OCI-LY7 (cell line): ENCODE data around the gene LSR. TPM values are rescaled to one million over a fixed set of nuclear protein-coding genes. Genes with fewer than 3 reads are reported as not detected.
A peak's percentile ranks its signal among the peaks of the same experiment; 100 is the strongest.

Experiments used
- BruUV-seq: library from RNA; stranded (reverse); fragments of 400-500 nt; replicated peaks from 2 replicates; lab custom pipeline; 2021; lab: Mats Ljungman, UMichigan
- CTCF ChIA-PET: fragments of 300-600 bp; sonication (Branson Sonifier 250); formaldehyde crosslinking; loops from one replicate; lab custom pipeline; 2022; ENCODE audit warnings: antibody characterized with exemption; ENCODE audit not compliant: unreplicated experiment; lab: Charles Lee
- POLR2A ChIA-PET: fragments of 300-600 bp; sonication (Branson Sonifier 250); formaldehyde crosslinking; loops from one replicate; lab custom pipeline; 2022; ENCODE audit warnings: antibody characterized with exemption; lab: Charles Lee
- DNase-seq: peaks from one replicate; pipeline ENCODE4 v3.0.0-alpha.2; 2015; ENCODE audit warnings: low spot score
- H2AFZ ChIP-seq: fragments of 200-600 bp; sonication (generic), shearing (Covaris generic); 2 replicates; pipeline ENCODE4 v1.6.1; 2014; ENCODE audit warnings: mild to moderate bottlenecking, antibody characterized with exemption, low read length, moderate library complexity
- H3K27ac ChIP-seq: fragments of 200-600 bp; sonication (generic); 2 replicates; pipeline ENCODE4 v1.5.1; 2014; ENCODE audit warnings: mixed run types, low read depth, mild to moderate bottlenecking, moderate library complexity, low read length, inconsistent platforms; ENCODE audit not compliant: poor library complexity, severe bottlenecking
- H3K36me3 ChIP-seq: fragments of 200-600 bp; sonication (generic); 2 replicates; pipeline ENCODE4 v1.6.1; 2014; ENCODE audit warnings: mild to moderate bottlenecking, antibody characterized with exemption, low read length, moderate library complexity, mixed read lengths; ENCODE audit not compliant: insufficient read depth
- H3K4me1 ChIP-seq: fragments of 200-600 bp; sonication (generic); 2 replicates; pipeline ENCODE4 v1.5.1; 2014; ENCODE audit warnings: mild to moderate bottlenecking, low read length; ENCODE audit not compliant: insufficient read depth, poor library complexity, severe bottlenecking
- H3K4me2 ChIP-seq: fragments of 200-600 bp; sonication (generic); 2 replicates; pipeline ENCODE4 v1.6.1; 2014; ENCODE audit warnings: mild to moderate bottlenecking, low read length
- H3K4me3 ChIP-seq: fragments of 200-600 bp; sonication (generic); 2 replicates; pipeline ENCODE4 v1.5.1; 2014; ENCODE audit warnings: mild to moderate bottlenecking, low read depth, low read length; ENCODE audit not compliant: poor library complexity, severe bottlenecking
- H3K79me2 ChIP-seq: fragments of 200-600 bp; sonication (generic); 2 replicates; pipeline ENCODE4 v1.6.1; 2016; ENCODE audit warnings: low read depth, mild to moderate bottlenecking, low read length, moderate library complexity, mixed read lengths; ENCODE audit not compliant: insufficient read depth
- H3K9me2 ChIP-seq: fragments of 200-600 bp; sonication (generic); 2 replicates; pipeline ENCODE4 v1.6.1; 2016; ENCODE audit warnings: mild to moderate bottlenecking, low read length, mixed read lengths; ENCODE audit not compliant: insufficient read depth
- H3K9me3 ChIP-seq: fragments of 200-600 bp; sonication (generic); 2 replicates; pipeline ENCODE4 v1.6.1; 2014; ENCODE audit warnings: mild to moderate bottlenecking, mixed run types, low read length, mixed read lengths
- H4K20me1 ChIP-seq: fragments of 200-600 bp; sonication (generic); 2 replicates; pipeline ENCODE4 v1.6.1; 2014; ENCODE audit warnings: mild to moderate bottlenecking, antibody characterized with exemption, low read length, moderate library complexity, mixed read lengths; ENCODE audit not compliant: insufficient read depth
- CTCF ChIP-seq: fragments of 200-600 bp; sonication (generic); conservative IDR thresholded peaks from 2 replicates; pipeline ENCODE4 v1.5.1; 2014; ENCODE audit warnings: mild to moderate bottlenecking, antibody characterized with exemption, low read length, moderate library complexity, mixed read lengths
- EZH2phosphoT487 ChIP-seq: fragments of 200-600 bp; sonication (generic); IDR thresholded peaks from 2 replicates; pipeline ENCODE4 v1.6.1; 2018; ENCODE audit warnings: low read depth, borderline replicate concordance, mild to moderate bottlenecking, mixed run types, antibody characterized with exemption, low read length, moderate library complexity, mixed read lengths
- intact Hi-C: fragments of 100-400 bp; cut with micrococcal nuclease; formaldehyde crosslinking; loops from one replicate; pipeline ENCODE4 v1.10.0; 2022; ENCODE audit not compliant: unreplicated experiment
- total RNA-seq, 2 experiments: library from RNA; depleted of rRNA in 1 of 2; stranded (reverse); fragments of >200 nt in 1 of 2; shearing (Covaris generic) in 1 of 2; gene quantifications; 2 replicates each; pipeline ENCODE4 v1.2.3, GENCODE V29; 2014 to 2022

The LSR gene
- total RNA-seq, 2 experiments from 2014 or later = 15.0 to 33.6 TPM

GRCh38 chr19:35249146-35249847 lies 495 bp downstream of the LSR start:
- TF ChIP-seq EZH2phosphoT487 = no peak
- no peak for TF ChIP-seq CTCF
- intact Hi-C loops = loop anchor here (2.0 to 5.0 kb wide), 3 partner anchors 18 to 378 kb away; partner anchors contain the start of gene RBM42
- peaks cover 9% of the 10 kb centered on the region; the same call in 1 of the 2 replicates for H3K79me2 ChIP-seq
- H3K4me3 ChIP-seq = peak overlapping the region; percentile 82
- peak overlapping the region; percentile 69 for H3K27ac ChIP-seq
- peaks cover 27% of the 10 kb centered on the region for H3K36me3 ChIP-seq
- H3K9me2 ChIP-seq = no peaks in the 10 kb centered on the region
- peak; percentile 42 for DNase-seq
- BruUV-seq = no TSS peak
- no peaks in the 10 kb centered on the region for H4K20me1 ChIP-seq
- ChIA-PET CTCF (interaction anchor here (0.6 kb wide), 1 partner anchor 9 kb away, joined by 3 read pairs; no protein-coding TSS in a partner anchor), POLR2A (no interaction called here)
- H3K4me2 ChIP-seq = peak overlapping the region; percentile 76
- H3K9me3 ChIP-seq = peaks cover 5% of the 10 kb centered on the region
- H3K4me1 ChIP-seq = peaks cover 21% of the 10 kb centered on the region
- H2AFZ ChIP-seq = peak overlapping the region; percentile 74; the same call in 1 of the 2 replicates

GRCh38 chr19:35249848-35250711 lies 1.3 kb downstream of the LSR start:
- H3K27ac ChIP-seq = no peak overlapping the region

More at GRCh38 chr19:35249848-35250711, 1.3 kb downstream of the LSR start:
- Histone ChIP-seq H3K36me3 (peaks cover 35% of the 10 kb centered on the region), H3K4me1 (peaks cover 21% of the 10 kb centered on the region), H3K9me3 (no peaks in the 10 kb centered on the region), H3K9me2 (no peaks in the 10 kb centered on the region), H2AFZ (no peak overlapping the region), H4K20me1 (no peaks in the 10 kb centered on the region), H3K4me3 (peak overlapping the region; percentile 82), H3K4me2 (peak overlapping the region; percentile 76), H3K79me2 (peaks cover 9% of the 10 kb centered on the region; the same call in 1 of the 2 replicates)
- intact Hi-C loops = loop anchor here (2.0 to 5.0 kb wide), 3 partner anchors 17 to 377 kb away; partner anchors contain the start of gene RBM42
- ChIA-PET CTCF (interaction anchor here (0.6 kb wide), 1 partner anchor 10 kb away, joined by 3 read pairs; no protein-coding TSS in a partner anchor), POLR2A (interaction anchor here (1.4 kb wide), 1 partner anchor 45 kb away, joined by 4 read pairs; no protein-coding TSS in a partner anchor)
- TF ChIP-seq CTCF = no peak
- no TSS peak for BruUV-seq
- DNase-seq = no peak
